NCI-H128 (cell line): ENCODE results near the gene ASXL1.
"Not testable (repeated sequence)": the region's sequence is repeated elsewhere in the genome, so short reads cannot be mapped to it uniquely, and the experiment has no call there.

Source experiments
- DNase-seq: peaks from one replicate; lab custom pipeline; 2025; ENCODE audit not compliant: unreplicated experiment; lab: John Stamatoyannopoulos, UW

ASXL1 gene

DNA sequence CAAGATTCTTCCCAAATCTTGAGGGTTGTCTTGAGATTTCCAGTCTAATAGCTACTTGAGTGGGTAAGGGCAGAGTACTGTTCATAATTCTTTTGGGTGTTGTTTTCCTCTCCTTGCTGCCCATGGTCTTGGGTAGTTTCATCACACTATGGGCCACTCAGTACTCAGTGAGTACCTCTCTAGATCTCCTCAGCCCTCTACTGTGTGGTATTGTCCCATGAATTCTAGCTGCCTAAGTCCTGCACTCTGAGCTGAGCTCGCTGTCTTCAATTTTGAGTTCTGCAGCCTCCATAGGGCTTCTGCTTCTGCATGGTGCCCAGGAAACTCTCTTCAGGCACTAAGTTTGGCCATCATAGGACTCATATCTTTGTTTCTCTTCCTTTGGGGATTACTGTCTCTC, 42.3 kb downstream of the ASXL1 start:
- DNase-seq: no peak

DNA sequence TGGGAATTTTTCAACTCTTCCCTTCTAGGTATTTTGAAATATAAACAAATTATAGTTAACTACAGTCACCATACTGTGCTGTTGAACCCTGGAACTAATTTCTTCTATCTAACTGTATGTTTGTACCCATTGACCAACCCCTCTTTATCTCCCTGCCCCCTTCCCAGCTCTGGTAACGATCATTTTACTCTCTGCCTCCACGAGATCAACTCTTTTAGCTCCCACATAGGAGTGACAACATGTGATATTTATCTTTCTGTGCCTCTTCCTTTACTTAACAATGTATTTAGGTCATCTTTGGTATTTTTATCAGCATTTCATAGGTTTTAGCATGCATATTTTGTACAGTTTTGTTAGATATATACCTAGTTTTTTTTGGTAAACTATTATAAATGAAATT, 45.9 kb downstream of the ASXL1 start:
- DNase-seq: no peak

DNA sequence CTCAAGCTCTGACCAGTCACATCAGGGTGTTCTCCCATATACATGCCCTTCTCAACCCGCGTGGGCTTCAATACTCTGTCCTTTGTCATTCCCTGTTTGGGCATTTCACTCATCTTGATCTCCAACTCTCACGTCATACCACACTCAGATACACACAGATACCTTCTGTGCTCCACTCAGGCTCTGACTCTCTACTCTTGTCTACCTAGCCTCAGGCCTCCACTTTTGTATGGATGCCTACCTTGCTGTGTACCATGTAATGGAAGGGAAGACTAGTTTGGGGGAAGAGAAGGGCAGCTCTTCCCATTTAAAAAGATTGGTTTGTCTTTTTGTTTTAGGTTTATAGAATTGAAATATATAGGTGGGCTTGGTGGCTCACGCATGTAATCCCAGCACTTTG, 48.6 kb downstream of the ASXL1 start:
- DNase-seq: no peak

DNA sequence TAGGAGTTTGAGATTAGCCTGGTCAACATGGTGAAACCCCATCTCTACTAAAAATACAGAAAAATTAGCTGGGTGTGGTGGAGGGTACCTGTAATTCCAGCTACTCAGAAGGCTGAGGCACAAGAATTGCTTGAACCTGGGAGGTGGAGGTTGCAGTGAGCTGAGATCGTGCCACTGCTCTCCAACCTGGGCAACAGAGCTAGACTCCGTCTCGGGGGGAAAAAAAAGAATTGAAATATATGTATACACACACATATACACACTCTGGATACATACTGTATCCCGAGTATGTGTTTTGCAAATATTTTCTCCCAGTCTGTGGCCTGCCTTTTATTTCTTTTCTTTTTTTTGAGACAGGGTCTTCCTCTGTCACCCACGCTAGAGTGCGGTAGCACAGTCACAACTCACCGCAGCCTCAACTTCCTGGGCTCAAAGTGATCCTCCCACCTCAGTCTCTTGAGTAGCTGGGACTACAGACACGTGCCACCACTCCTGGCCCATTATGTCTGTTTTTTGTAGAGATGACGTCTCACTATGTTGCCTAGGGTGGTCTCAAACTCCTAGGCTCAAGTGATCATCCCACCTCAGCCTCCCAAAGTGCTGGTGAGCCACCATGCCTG, 49.1 kb downstream of the ASXL1 start:
- DNase-seq: not testable (repeated sequence)

DNA sequence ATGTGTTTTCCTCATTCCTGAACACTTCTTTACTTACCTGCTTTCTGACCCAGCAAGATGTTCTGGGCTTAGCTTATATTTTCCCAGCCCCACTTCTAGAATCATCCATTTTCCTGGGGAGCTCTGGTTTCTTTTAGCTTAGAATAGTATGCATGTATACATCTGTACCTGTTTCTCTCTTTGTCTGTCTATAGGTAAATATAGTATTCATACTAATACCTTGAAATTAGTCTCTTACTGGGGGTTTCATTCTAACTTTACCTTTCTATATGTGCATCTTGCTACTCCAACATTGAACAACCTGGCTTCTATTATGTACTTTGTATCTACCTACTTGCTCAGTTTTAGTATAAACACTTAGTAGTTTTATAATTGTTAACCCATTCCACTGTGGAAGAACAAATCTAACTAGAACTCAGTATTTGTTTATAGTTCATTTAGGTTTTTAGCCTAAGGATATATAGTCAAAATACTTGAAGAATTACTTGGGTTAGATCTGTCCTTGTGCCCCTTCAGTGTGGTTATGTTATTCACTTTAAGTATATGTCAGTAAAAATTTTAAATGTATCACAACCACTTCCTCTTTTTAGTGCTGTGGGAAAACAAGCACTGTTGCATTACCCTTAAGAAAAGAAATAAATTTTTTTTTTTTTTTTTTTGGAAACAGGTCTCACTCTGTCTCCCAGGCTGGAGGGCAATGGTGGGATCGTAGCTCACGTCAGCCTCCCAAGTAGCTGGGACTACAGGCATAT, 54.0 kb downstream of the ASXL1 start:
- DNase-seq: no peak

DNA sequence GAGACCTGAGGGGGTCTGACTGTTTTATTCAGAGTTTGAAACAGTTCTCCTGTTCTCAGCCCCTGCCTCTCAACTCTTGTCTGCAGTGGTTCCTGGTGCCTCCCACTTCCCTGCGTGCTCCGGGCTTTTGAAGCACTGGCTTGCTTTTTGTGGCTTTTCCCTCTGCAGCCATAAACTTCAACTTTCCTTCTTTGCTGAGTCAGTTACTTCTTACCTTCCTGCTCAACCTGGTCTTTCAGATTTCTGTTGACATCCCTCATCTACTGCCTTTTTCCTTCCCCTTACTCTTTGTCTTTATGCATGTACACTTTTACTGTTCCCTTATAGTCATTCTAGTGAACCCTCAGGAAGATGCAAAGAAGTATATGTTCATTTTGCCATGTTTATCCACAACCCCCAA, 57.4 kb downstream of the ASXL1 start:
- no peak for DNase-seq

DNA sequence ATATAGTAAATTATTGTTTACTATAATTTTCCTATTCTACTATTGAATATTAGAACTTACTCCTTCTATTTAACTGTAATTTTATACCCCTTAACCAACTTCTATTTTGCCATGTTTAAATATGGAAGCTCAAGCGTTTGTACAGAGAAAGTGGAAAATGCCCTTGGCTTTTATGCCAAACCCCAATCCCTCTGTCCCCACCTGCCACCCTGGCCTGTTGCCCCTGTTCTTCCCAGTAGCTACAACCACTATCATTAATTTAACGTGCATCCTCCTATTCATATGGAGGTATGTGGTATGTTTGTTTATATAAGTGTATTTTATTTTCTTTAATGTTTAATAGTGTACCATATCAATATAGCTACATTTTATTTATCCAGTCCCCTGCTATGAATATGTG, 58.1 kb downstream of the ASXL1 start:
- no peak for DNase-seq

DNA sequence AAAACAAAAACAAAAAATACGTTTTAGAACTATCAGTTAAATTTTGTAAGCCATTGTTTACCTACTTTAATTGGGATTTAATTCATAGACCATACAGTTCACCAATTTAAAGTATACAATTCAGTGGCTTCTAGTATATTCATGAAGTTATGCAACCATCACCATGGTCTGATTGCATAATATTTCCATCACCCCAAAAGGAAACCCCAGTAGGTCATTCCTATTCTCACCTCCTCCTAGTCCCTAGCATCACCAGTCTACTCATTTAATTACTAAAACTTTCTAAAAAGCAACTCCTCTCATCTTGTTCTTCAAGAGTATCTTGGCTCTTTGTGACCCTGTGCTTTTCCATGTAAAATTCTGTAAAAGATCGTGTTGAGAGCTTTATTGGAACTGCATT, 60.2 kb downstream of the ASXL1 start:
- DNase-seq: no peak

DNA sequence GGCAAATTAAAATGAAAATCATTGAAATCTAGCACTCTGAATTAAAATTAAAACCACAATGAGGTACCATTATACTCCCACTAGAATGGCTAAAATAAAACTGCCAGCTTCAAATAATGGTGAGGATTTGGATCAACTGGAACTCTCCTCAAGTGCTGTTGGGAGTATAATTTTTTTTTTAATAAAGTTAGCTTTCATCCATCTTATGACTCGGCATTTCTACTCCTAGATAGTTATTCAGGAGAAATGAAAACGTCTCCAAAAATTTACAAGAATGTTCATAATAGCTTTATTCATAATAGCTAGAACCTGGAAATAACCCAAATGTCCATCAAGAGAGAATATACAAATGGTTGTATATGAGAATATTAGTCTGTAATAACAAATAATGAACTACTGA, 63.2 kb downstream of the ASXL1 start:
- DNase-seq: no peak

DNA sequence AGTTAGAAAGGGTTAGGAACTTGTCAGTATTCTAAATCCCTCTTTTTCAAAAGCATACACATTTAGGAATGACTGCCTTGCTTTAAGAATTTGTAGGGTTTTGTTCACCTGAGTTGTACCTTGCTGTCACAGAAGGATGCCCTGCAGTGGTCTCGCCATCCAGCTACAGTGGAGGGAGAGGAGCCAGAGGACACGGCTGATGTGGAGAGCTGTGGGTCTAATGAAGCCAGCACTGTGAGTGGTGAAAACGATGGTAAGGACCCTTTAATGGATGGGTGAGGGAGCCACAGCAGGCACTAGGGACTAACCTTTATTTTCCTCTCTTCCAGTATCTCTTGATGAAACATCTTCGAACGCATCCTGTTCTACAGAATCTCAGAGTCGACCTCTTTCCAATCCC, 69.9 kb downstream of the ASXL1 start:
- DNase-seq: no peak

DNA sequence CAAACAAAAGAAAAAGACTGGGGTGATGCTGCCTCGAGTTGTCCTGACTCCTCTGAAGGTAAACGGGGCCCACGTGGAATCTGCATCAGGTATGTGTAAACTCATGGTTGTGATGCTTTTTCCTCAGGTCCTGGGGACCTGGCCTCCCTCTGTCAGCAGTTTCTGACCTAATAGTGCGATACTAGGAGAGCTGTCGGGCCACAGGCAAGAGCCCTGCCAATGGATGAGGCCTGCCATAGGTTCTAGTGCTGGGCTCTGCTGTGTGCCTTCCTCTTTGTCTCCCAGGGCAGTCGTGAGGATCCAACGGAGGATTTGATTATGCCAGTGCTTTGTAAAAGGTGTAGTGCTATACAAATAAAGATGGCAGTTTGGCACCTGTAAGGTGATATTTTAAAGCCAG, 71.2 kb downstream of the ASXL1 start:
- no peak for DNase-seq

DNA sequence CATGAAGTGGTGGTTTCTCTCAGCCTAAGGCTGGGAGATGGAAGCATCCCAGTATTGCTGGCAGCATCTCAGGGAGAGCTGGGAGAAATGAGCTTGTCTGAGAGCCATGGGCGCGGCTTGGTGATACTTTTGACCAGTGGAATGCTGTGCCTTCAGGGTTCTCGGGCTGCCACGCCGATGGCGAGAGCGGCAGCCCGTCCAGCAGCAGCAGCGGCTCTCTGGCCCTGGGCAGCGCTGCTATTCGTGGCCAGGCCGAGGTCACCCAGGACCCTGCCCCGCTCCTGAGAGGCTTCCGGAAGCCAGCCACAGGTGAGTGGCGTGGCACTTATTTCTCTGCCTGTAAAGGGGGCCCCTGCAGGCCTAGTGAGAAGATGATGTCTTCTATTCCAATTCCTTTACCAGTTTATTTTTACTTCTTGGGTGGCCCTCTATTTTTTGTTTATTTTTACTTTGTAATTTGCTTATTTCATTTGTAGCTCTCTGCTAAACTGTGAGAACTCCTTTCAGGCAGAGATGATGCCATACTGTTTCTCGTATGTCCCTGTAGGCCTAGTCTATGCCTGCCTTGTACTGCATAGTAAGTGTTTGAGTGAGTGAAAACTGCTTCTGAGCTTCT, 71.7 kb downstream of the ASXL1 start:
- DNase-seq: no peak

DNA sequence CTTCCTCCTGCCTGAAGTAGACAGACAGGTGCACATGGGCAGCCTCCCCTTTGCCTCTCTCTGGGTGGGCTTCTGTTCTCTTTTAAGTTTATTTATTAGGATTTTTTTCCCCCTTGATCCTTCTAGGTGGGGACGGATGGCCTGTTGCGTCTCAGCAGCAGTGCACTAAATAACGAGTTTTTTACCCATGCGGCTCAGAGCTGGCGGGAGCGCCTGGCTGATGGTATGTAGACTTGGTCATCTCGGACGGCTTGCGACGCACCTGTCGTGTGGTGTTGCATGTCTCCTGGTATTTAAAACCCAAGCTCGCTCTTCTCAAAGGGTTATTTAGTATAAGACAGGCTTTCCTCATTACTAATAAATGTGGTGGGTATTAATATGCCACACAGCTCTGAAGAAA, 73.3 kb downstream of the ASXL1 start:
- no peak for DNase-seq

DNA sequence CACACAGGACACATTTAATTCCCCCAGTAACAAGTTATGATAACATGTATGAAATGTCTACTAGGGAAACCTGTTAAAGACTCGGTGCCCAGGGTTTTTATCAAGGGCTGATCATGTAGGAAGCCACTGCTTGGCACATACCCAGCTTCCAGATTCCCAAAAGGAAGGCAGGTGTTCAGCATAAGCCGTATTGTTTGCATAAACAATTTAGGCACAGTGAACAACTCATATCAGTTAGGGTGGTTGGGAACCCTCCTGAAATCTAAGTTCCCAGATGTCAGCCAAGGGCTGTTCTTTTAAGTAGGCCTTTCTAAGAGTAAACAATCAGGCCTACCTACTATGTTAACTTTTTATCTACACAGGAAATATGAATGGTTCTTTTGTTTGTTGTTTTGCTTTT, 74.1 kb downstream of the ASXL1 start:
- DNase-seq: no peak

DNA sequence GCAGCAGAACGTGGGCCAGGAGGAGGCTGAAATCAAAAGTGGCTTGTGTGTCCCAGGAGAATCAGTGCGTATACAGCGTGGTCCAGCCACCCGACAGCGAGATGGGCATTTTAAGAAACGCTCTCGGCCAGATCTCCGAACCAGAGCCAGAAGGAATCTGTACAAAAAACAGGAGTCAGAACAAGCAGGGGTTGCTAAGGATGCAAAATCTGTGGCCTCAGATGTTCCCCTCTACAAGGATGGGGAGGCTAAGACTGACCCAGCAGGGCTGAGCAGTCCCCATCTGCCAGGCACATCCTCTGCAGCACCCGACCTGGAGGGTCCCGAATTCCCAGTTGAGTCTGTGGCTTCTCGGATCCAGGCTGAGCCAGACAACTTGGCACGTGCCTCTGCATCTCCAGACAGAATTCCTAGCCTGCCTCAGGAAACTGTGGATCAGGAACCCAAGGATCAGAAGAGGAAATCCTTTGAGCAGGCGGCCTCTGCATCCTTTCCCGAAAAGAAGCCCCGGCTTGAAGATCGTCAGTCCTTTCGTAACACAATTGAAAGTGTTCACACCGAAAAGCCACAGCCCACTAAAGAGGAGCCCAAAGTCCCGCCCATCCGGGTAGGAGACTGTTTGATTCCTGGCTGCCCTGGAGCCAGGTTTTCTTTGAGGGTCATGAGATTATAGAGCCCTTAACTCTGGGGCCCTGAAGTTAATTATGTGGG, 75.3 kb downstream of the ASXL1 start:
- DNase-seq: no peak

DNA sequence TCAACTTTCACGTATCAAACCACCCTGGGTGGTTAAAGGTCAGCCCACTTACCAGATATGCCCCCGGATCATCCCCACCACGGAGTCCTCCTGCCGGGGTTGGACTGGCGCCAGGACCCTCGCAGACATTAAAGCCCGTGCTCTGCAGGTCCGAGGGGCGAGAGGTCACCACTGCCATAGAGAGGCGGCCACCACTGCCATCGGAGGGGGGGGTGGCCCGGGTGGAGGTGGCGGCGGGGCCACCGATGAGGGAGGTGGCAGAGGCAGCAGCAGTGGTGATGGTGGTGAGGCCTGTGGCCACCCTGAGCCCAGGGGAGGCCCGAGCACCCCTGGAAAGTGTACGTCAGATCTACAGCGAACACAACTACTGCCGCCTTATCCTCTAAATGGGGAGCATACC, 76.3 kb downstream of the ASXL1 start:
- DNase-seq: no peak

DNA sequence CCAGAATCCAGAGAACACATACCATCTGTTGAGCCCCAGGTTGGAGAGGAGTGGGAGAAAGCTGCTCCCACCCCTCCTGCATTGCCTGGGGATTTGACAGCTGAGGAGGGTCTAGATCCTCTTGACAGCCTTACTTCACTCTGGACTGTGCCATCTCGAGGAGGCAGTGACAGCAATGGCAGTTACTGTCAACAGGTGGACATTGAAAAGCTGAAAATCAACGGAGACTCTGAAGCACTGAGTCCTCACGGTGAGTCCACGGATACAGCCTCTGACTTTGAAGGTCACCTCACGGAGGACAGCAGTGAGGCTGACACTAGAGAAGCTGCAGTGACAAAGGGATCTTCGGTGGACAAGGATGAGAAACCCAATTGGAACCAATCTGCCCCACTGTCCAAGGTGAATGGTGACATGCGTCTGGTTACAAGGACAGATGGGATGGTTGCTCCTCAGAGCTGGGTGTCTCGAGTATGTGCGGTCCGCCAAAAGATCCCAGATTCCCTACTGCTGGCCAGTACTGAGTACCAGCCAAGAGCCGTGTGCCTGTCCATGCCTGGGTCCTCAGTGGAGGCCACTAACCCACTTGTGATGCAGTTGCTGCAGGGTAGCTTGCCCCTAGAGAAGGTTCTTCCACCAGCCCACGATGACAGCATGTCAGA, 77.4 kb downstream of the ASXL1 start:
- no peak for DNase-seq

DNA sequence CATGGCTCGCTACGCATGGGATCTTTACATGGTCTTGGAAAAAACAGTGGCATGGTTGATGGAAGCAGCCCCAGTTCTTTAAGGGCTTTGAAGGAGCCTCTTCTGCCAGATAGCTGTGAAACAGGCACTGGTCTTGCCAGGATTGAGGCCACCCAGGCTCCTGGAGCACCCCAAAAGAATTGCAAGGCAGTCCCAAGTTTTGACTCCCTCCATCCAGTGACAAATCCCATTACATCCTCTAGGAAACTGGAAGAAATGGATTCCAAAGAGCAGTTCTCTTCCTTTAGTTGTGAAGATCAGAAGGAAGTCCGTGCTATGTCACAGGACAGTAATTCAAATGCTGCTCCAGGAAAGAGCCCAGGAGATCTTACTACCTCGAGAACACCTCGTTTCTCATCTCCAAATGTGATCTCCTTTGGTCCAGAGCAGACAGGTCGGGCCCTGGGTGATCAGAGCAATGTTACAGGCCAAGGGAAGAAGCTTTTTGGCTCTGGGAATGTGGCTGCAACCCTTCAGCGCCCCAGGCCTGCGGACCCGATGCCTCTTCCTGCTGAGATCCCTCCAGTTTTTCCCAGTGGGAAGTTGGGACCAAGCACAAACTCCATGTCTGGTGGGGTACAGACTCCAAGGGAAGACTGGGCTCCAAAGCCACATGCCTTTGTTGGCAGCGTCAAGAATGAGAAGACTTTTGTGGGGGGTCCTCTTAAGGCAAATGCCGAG, 78.2 kb downstream of the ASXL1 start:
- DNase-seq: no peak

DNA sequence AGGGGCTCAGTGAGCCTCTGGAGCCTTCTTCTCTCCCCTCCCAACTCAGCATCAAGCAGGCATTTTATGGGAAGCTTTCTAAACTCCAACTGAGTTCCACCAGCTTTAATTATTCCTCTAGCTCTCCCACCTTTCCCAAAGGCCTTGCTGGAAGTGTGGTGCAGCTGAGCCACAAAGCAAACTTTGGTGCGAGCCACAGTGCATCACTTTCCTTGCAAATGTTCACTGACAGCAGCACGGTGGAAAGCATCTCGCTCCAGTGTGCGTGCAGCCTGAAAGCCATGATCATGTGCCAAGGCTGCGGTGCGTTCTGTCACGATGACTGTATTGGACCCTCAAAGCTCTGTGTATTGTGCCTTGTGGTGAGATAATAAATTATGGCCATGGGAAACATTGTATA, 78.8 kb downstream of the ASXL1 start:
- no peak for DNase-seq

DNA sequence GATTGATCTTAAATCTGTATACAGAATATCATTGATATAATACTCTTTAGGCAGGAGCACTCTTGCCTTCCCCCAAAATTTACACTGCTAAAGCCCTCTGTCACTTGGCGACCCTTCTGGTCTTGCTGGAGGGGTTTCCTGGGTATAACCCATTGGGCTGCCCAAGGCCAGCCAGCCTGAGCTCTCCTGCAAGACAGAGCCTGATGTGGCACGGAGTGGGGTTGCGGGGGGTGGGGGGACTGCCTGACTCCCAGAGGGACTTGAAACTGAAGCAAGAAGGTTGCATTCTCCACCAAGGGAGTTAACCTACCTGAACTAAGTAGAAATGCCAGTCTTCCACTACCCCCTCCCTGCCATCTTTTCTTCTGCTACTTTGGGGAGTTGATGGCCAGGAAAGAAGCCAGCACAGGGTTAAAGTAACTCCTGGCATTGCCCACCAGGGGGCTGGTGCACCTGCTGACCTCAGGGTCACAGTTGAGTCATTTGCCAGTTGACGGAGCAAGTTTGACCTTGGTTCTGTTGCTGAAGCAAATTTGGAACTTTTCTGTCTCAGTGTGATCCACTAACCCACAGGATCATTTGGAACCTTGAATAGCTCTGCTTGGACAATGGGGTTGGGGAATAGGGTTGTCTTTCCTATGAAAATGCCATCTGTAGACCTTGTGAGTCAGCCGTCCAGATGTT, 79.4 kb downstream of the ASXL1 start:
- no peak for DNase-seq
